Esophagus (tissue), 2 donors: ENCODE data around the gene INSC. TPM values are rescaled to one million over a fixed set of nuclear protein-coding genes. Genes with fewer than 3 reads are reported as not detected.

Source experiments
- H3K27ac ChIP-seq, 2 donors: one replicate each; pipeline ENCODE4 v1.5.1; 2013; ENCODE audit warnings: low read depth in 2 of 2, mild to moderate bottlenecking in 2 of 2, inconsistent platforms in 1 of 2, low read length in 1 of 2, moderate library complexity in 1 of 2
- H3K27me3 ChIP-seq, 2 donors: one replicate each; pipeline ENCODE4 v1.6.1; 2013; ENCODE audit warnings: low read length in 2 of 2, control low read depth in 1 of 2, mild to moderate bottlenecking in 1 of 2; ENCODE audit not compliant: insufficient read depth in 2 of 2, control insufficient read depth in 1 of 2
- H3K36me3 ChIP-seq, 2 donors: one replicate each; pipeline ENCODE4 v1.6.1; 2013; ENCODE audit warnings: low read length in 1 of 2; ENCODE audit not compliant: control insufficient read depth in 2 of 2, insufficient read depth in 2 of 2
- H3K4me1 ChIP-seq, 2 donors: one replicate each; pipeline ENCODE4 v1.6.1; 2013; ENCODE audit warnings: low read length in 1 of 2; ENCODE audit not compliant: control insufficient read depth in 2 of 2, insufficient read depth in 2 of 2
- H3K4me3 ChIP-seq, 2 donors: one replicate each; pipeline ENCODE4 v1.5.1; 2013; ENCODE audit warnings: low read length in 2 of 2, mild to moderate bottlenecking in 2 of 2, low read depth in 1 of 2, moderate library complexity in 1 of 2
- H3K9me3 ChIP-seq, 2 donors: one replicate each; pipeline ENCODE4 v1.6.1; 2013; ENCODE audit warnings: mild to moderate bottlenecking in 2 of 2, low read depth in 1 of 2, low read length in 1 of 2, moderate library complexity in 1 of 2; ENCODE audit not compliant: control insufficient read depth in 2 of 2, insufficient read depth in 1 of 2
- WGBS, 2 donors: extraction: QIAGEN DNeasy Blood & Tissue Kit; methylation state at CpG; one replicate each; pipeline ENCODE4 v1.1.7; 2013; 5-methylcytosine and 5-hydroxymethylcytosine counted together
- polyA plus RNA-seq, 2 donors: library from polyadenylated mRNA; stranded (reverse); fragments of 200-250 nt; gene quantifications; one replicate each; pipeline ENCODE4 v1.2.3, GENCODE V29; 2013
- donor health status: healthy with polysubstance abuse.
- donor health status: Bipolar disorder and iron deficiency.

Gene INSC
- polyA plus RNA-seq, 2 donors: 0.06 to 0.08 TPM

GRCh38 chr11:15123849-15124248 lies 9.1 kb downstream of the INSC start:
- no peaks in the 10 kb centered on the region for H3K9me3 ChIP-seq
- H3K27me3 ChIP-seq: no peaks in the 10 kb centered on the region
- no peak overlapping the region for H3K4me3 ChIP-seq
- no peaks in the 10 kb centered on the region for H3K4me1 ChIP-seq
- 68 to 74% methylated on average over 1 of the region's 1 CpG for WGBS, 2 donors
- no peak overlapping the region for H3K27ac ChIP-seq
- no peaks in the 10 kb centered on the region for H3K36me3 ChIP-seq

- no peaks in the 10 kb centered on the region for H3K9me3 ChIP-seq
- WGBS, 2 donors: 60 to 68% methylated on average over 2 of the region's 2 CpGs
- H3K36me3 ChIP-seq: no peaks in the 10 kb centered on the region
- no peaks in the 10 kb centered on the region for H3K27me3 ChIP-seq
- H3K27ac ChIP-seq: no peak overlapping the region
- H3K4me3 ChIP-seq: no peak overlapping the region
- H3K4me1 ChIP-seq: no peaks in the 10 kb centered on the region
Observed at GRCh38 chr11:15124528-15124927, 9.8 kb downstream of the INSC start.

GRCh38 chr11:15127341-15127740 lies 12.6 kb downstream of the INSC start:
- 76 to 78% methylated on average over 6 of the region's 6 CpGs for WGBS, 2 donors

GRCh38 chr11:15128621-15129020 lies 13.9 kb downstream of the INSC start:
- no peaks in the 10 kb centered on the region for H3K9me3 ChIP-seq
- no peaks in the 10 kb centered on the region for H3K27me3 ChIP-seq
- no peaks in the 10 kb centered on the region for H3K4me1 ChIP-seq
- no peak overlapping the region for H3K27ac ChIP-seq
- H3K36me3 ChIP-seq: no peaks in the 10 kb centered on the region
- 71 to 89% methylated on average over 2 of the region's 2 CpGs for WGBS, 2 donors
- H3K4me3 ChIP-seq: no peak overlapping the region

More at GRCh38 chr11:15127341-15127740, 12.6 kb downstream of the INSC start:
- H3K4me3 ChIP-seq: no peak overlapping the region
- no peaks in the 10 kb centered on the region for H3K4me1 ChIP-seq
- H3K27me3 ChIP-seq: no peaks in the 10 kb centered on the region
- H3K9me3 ChIP-seq: no peaks in the 10 kb centered on the region
- H3K27ac ChIP-seq: no peak overlapping the region
- no peaks in the 10 kb centered on the region for H3K36me3 ChIP-seq

- H3K36me3 ChIP-seq: no peaks in the 10 kb centered on the region
- no peaks in the 10 kb centered on the region for H3K9me3 ChIP-seq
- WGBS, 2 donors: 84 to 95% methylated on average over 1 of the region's 1 CpG
- H3K4me1 ChIP-seq: no peaks in the 10 kb centered on the region
- H3K4me3 ChIP-seq: no peak overlapping the region
- no peaks in the 10 kb centered on the region for H3K27me3 ChIP-seq
- no peak overlapping the region for H3K27ac ChIP-seq
Observed at GRCh38 chr11:15136166-15136565, 21.4 kb downstream of the INSC start.

GRCh38 chr11:15139096-15139770 lies 24.5 kb downstream of the INSC start:
- no peak overlapping the region for H3K4me3 ChIP-seq
- H3K27ac ChIP-seq: no peak overlapping the region
- H3K36me3 ChIP-seq: no peaks in the 10 kb centered on the region
- WGBS, 2 donors: 64 to 67% methylated on average over 5 of the region's 5 CpGs
- no peaks in the 10 kb centered on the region for H3K9me3 ChIP-seq
- no peaks in the 10 kb centered on the region for H3K4me1 ChIP-seq
- H3K27me3 ChIP-seq: no peaks in the 10 kb centered on the region

GRCh38 chr11:15139958-15140659 lies 25.4 kb downstream of the INSC start:
- Histone ChIP-seq H3K36me3 (no peaks in the 10 kb centered on the region), H3K27ac (no peak overlapping the region), H3K4me1 (no peaks in the 10 kb centered on the region), H3K4me3 (no peak overlapping the region), H3K9me3 (no peaks in the 10 kb centered on the region), H3K27me3 (no peaks in the 10 kb centered on the region)
- 83 to 87% methylated on average over 4 of the region's 4 CpGs for WGBS, 2 donors

GRCh38 chr11:15141381-15141780 lies 26.7 kb downstream of the INSC start:
- H3K27ac ChIP-seq: no peak overlapping the region
- H3K4me1 ChIP-seq: no peaks in the 10 kb centered on the region
- H3K36me3 ChIP-seq: no peaks in the 10 kb centered on the region
- H3K27me3 ChIP-seq: no peaks in the 10 kb centered on the region
- H3K4me3 ChIP-seq: no peak overlapping the region
- WGBS, 2 donors: 76 to 85% methylated on average over 3 of the region's 3 CpGs
- no peaks in the 10 kb centered on the region for H3K9me3 ChIP-seq

GRCh38 chr11:15142838-15143237 lies 28.1 kb downstream of the INSC start:
- Histone ChIP-seq H3K4me3 (no peak overlapping the region), H3K27me3 (no peaks in the 10 kb centered on the region), H3K9me3 (no peaks in the 10 kb centered on the region), H3K4me1 (no peaks in the 10 kb centered on the region), H3K27ac (no peak overlapping the region), H3K36me3 (no peaks in the 10 kb centered on the region)
- 73 to 78% methylated on average over 7 of the region's 7 CpGs for WGBS, 2 donors

- H3K4me1 ChIP-seq: no peaks in the 10 kb centered on the region
- no peaks in the 10 kb centered on the region for H3K27me3 ChIP-seq
- no peaks in the 10 kb centered on the region for H3K9me3 ChIP-seq
- H3K36me3 ChIP-seq: no peaks in the 10 kb centered on the region
- no peak overlapping the region for H3K27ac ChIP-seq
- H3K4me3 ChIP-seq: no peak overlapping the region
Observed at GRCh38 chr11:15143855-15144254, 29.1 kb downstream of the INSC start.
